Stimulated activated CD4-positive, alpha-beta T cell treated with anti-CD3 and anti-CD28 coated beads, TNF-alpha, amount 100 ng/mL, for 24 hours (primary cell): Measurements from ENCODE around the gene MTMR3.

Experiments
- DNase-seq, 3 experiments: peaks; one replicate each; pipeline ENCODE4 v3.0.0-alpha.2; 2020; ENCODE audit warnings: low read depth in 3 of 3

Gene MTMR3

GRCh38 chr22:29870574-29870973 lies 12.4 kb upstream of the MTMR3 start:
- DNase-seq = no peak

GRCh38 chr22:29871684-29872083 lies 11.3 kb upstream of the MTMR3 start:
- DNase-seq = no peak

GRCh38 chr22:29872144-29872893 lies 10.7 kb upstream of the MTMR3 start:
- no peak for DNase-seq

GRCh38 chr22:29872989-29873388 lies 10.0 kb upstream of the MTMR3 start:
- DNase-seq = no peak

- no peak for DNase-seq
Measured at GRCh38 chr22:29873943-29874342, 9.0 kb upstream of the MTMR3 start.

DNA sequence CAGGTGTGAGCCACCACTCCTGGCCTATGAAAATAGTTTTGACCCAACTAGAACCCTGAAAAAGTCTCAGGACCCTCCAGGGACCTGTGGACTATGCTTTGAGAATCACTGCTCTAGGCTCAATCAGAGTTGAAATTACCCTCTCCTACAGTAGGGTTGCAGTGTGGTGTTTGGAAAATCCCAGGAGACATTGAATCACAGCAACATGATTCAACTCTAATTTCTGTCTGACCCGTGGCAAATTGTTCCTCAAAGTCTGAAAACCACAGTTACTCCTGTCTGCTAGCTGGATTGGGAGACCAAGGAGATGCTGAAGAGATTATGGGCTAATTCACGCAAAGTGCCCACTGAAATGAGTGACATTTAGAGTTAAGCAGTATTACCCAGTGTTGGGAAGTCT lies 5.4 kb upstream of the MTMR3 start:
- DNase-seq = no peak

GRCh38 chr22:29879753-29880152 lies 3.2 kb upstream of the MTMR3 start:
- peak in 1 of 3 experiments; percentile 6 for DNase-seq

DNA sequence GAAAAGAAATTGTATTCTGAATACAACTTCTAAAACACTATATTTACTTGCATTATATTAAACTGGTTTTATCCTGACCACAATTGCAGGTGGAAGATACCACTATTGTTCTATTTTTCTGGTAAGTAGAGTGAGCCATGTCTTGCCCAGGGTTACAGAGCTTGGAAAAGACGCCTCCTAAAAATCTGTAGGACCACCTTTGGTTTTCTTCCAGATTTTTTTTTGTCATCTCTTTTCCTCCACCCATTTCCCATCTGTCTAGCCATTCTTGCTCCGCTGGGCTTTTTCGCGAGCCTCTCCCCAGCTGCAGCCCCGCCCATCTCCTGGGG lies 294 bp upstream of the MTMR3 start:
- DNase-seq = no peak

DNA sequence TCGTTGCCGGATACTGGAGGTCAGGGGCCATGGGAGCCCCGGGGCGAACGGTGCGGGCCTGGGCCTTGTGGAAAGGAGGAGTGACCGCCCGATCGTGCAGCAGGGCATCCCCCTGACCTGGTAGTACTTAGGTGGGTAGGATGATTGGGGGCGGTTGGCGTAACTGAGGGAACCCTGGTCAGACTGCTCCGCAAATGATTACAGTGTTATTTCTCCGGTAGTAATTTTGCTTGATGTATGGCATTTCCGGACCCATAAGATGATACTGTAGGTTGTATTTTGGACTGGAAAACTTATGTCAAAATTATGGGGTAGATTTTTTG lies 762 bp downstream of the MTMR3 start:
- DNase-seq = peak in 1 of 3 experiments; percentile 6

- DNase-seq = no peak
Measured at GRCh38 chr22:29885610-29886009, 2.6 kb downstream of the MTMR3 start.

- no peak for DNase-seq
Measured at GRCh38 chr22:29886596-29886995, 3.6 kb downstream of the MTMR3 start.

DNA sequence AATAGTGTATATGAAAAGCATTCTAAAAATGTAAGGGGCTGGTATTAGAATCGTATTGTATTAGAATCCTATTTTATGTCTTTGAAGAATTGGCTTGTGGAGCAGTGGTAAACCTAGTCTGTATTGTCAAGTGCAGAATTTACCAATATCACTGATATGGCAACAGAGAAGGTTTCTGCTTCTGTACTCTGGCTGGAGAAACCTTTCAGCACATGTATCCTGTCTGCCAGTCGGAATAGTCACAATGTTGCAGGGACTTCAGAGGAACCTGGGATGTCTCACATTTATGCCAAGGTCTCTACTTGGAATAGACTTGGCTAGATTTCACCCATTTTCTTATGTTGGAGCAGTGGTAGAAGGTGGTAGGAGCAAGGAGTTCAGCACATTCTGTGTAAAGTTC lies 4.4 kb downstream of the MTMR3 start:
- DNase-seq = no peak

- DNase-seq = no peak
Measured at GRCh38 chr22:29890760-29891159, 7.8 kb downstream of the MTMR3 start.

DNA sequence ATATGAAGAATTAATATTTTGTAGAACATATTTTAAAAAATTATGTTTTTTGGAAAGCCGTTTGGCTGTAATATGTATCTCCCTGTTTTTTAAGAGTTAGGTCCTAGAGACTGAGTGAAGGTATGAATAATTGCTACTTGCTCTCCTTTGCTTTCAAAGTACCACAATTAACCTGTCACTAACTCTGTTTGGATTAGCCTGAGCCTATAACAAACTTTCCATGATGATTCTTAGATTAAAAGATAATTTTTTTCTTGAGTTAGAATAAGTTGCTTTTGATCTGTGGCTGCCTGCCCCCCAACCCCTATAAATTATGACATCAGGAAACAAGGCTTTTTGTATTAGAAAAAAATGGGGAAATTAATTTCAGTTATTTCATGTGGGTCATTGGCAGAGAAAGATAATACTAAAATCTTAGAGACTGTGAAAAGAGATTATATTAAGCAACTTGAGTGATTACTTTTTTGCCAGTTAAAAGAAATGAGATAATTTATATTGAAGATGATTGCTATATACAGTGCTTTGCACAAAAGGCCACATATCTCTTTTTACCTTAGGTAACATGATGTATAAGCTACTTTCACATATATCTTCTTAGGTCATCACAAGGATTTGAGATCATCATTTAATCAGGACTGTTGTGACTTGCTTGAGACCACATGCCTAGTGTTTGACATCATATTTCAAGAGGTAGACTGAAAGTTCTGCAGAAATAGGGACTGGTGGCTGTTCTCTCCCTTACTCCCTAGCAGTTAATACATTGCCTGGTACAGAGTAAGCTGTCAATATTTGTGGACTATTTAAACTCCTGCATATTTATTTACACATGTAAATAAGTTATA lies 9.6 kb downstream of the MTMR3 start:
- no peak for DNase-seq

DNA sequence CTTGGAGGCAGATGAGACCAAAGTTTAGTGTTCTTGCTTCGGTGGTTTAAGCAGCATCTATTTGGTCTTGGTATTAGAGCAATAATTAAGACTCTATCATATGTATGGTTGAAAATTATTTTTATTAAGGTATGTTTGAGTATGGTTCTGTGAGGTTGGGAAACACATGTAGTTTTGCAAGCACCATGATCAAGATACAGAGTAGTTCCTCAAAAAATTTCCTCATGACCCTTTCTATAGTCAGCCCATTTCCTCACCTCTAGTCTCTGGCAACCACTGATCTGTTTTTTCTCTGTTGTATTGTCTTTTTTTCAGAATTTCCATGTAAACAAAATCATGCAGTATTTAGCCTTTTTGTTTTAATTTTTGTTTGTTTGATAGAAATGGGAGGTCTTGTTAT lies 18.4 kb downstream of the MTMR3 start:
- DNase-seq = no peak

DNA sequence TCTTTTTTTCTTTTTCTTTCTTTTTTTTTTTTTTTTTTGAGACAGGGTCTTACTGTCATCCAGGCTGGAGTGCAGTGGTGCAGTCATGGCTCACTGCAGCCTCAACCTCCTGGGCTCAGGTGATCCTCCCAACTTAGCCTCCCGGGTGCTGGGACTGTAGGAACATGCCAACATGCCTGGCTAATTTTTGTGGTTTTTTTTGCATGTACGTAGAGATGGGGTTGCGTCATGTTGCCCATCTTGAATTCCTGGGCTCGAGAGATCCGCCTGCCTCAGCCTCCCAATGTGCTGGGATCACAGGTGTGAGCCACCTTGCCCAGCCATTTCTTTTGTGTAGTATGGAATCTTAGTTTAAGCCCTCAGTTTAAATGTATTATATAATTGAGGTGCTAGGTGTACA lies 20.4 kb downstream of the MTMR3 start:
- DNase-seq = no peak

DNA sequence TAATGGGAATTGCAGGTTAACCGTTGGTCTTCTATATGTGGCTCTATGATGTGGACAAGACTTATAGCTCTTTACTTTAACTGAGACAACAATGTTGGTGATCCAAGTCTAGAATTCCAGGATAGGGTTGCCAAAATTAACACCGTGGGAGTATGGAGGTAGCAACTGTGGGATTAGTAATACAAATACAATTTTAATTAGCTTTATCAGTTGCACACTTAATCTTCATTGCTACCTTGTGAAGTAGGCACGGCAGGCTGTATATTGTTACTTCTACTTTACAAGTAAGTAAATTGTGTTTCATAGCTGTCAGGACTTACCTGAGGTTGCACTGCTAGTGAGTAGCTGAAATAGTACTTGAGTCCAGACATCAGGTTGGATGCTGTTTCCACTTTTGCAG lies 21.0 kb downstream of the MTMR3 start:
- no peak for DNase-seq

DNA sequence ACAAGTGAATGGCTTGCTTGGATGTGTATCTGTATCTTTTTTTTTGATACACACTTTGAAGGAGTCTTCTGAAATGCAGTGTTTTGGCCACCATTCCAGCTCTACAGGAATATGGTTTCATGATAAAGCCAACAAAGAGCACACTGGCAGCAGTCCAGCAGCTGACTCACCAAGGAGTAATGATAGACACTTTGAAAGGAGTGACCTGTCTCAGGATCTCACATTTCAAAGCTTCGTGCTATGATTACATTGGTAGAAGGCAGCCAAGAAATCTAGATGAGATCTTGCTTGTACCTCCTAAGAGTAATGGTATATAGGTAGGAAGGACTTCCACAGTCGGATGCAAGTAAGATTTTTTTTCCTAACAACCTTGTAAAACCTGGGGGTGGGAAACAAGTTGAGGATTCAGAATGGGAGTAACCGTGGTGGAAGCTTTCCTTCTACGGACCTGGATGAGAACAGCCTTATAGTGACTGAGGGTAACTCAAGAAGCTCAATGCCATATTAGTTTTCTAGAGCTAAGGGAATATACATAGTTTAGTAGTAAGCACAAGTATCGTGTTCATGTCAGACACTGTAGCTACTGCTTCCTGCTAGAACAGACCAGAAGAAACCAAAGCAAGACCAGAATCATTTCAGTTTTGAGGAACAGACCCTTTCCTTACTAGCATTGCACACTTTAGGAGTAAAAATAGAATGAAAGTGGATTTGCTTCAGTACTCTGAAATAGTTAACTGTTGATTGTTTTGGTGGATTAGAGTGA lies 25.0 kb downstream of the MTMR3 start:
- peak in 1 of 3 experiments; percentile 28 for DNase-seq

DNA sequence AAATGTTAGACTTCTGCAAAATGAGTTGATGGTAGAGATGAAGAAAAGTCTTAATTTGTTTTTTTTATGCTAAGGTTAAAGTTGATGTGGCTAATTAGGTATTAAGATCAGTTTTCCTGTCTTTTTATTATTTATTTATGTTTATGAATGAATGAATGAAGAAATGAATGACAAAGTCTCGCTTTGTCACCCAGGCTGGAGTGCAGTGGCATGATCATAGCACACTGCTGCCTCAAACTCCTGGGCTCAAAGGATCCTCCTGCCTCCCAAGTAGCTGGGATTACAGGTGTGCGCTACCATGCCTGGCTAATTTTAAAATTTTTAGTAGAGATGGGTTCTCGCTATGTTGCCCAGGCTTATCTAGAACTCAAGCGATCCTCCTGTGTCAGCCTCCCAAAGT lies 29.2 kb downstream of the MTMR3 start:
- no peak for DNase-seq

GRCh38 chr22:29912605-29913398 lies 29.8 kb downstream of the MTMR3 start:
- DNase-seq = no peak

- no peak for DNase-seq
Measured at GRCh38 chr22:29914165-29914564, 31.2 kb downstream of the MTMR3 start.

GRCh38 chr22:29914991-29915533 lies 32.1 kb downstream of the MTMR3 start:
- no peak for DNase-seq
